Motor neuron (in vitro differentiated cells): Measurements from ENCODE around the gene LSP1. TPM values are rescaled to one million over a fixed set of nuclear protein-coding genes. Genes with fewer than 3 reads are reported as not detected.

Source experiments
- ATAC-seq, 8 experiments: fragments of 200-7000 bp; cut with Tn5 transposase; replicated peaks in 6 of 8; 2 replicates each; pipeline ENCODE4 v1.8.0; 2021; ENCODE audit warnings: mild to moderate bottlenecking in 8 of 8, moderate library complexity in 8 of 8
- H3K27ac ChIP-seq, 2 donors: fragments of 250-450 bp; sonication (Bioruptor Pico); 2 replicates each; pipeline ENCODE4 v1.9.0; 2021; ENCODE audit warnings: antibody characterized with exemption in 2 of 2, mild to moderate bottlenecking in 2 of 2, moderate library complexity in 1 of 2
- H3K4me1 ChIP-seq, 2 donors: fragments of 250-450 bp; sonication (Bioruptor Pico); replicated peaks in 1 of 2; 2 replicates each; pipeline ENCODE4 v1.6.1; 2021; ENCODE audit warnings: antibody characterized with exemption in 2 of 2, mild to moderate bottlenecking in 2 of 2, moderate library complexity in 1 of 2
- H3K4me3 ChIP-seq, 5 donors: fragments of 250-450 bp; sonication (Bioruptor Pico); 2 replicates each; pipeline ENCODE4 v1.9.0; 2021; ENCODE audit warnings: antibody characterized with exemption in 5 of 5, mild to moderate bottlenecking in 5 of 5, moderate library complexity in 4 of 5
- WGBS, 10 experiments: fragments of 450-650 bp; shearing (Covaris generic); methylation state at CpG; one replicate each; pipeline ENCODE4 v1.0.0; 2022; 5-methylcytosine and 5-hydroxymethylcytosine counted together
- in situ Hi-C, 9 experiments: fragments of 400-800 bp; cut with MboI; loops; one replicate each; pipeline ENCODE4 v1.15.0; 2021; ENCODE audit warnings: low sequenced_read_pairs in 9 of 9, low pct_unique_long_range_greater_than_20kb in 2 of 9; ENCODE audit not compliant: unreplicated experiment in 9 of 9
- total RNA-seq, 8 experiments: library from RNA; unstranded; fragments of 300-600 nt; gene quantifications; 2 replicates each; pipeline versions ENCODE4 v1.2.3 to v1.2.4, GENCODE V29; 2022

Gene LSP1
- total RNA-seq, 8 experiments from 2014 or later = 0.05 to 12.9 (median 0.88) TPM

- in situ Hi-C loops = loop anchor here in 1 of 9 experiments (25.0 kb wide), 1 partner anchor 271 kb away; the partner anchor contains the start of genes INS and TH
- Histone ChIP-seq H3K27ac (no peak overlapping the region), H3K4me1 (no peaks in the 10 kb centered on the region), H3K4me3 (no peak overlapping the region)
- peak in 1 of 8 experiments; percentile 2 for ATAC-seq
- 68 to 100% (median 100%) methylated on average over 2 to 7 of the region's 34 CpGs; no CpG with 5 or more reads in 7 of the 10 experiments for WGBS, 10 experiments
Observed at GRCh38 chr11:1890856-1891830, 38.3 kb downstream of the LSP1 start.

GRCh38 chr11:1891831-1892115 is 38.9 kb downstream of the LSP1 start, which contains the start of gene PRR33:
TSS of gene PRR33 (minus strand) at chr11:1891895. CDS start at chr11:1890584, 1,311 bp downstream.
- Histone ChIP-seq H3K4me1 (no peaks in the 10 kb centered on the region), H3K27ac (no peak within 1 kb of the TSS), H3K4me3 (no peak within 1 kb of the TSS)
- WGBS, 10 experiments = no CpG with 5 or more reads among the region's 7 CpGs
- ATAC-seq = no peak
- in situ Hi-C loops = loop anchor here in 1 of 9 experiments (25.0 kb wide), 1 partner anchor 271 kb away; the partner anchor contains the start of genes INS and TH

DNA sequence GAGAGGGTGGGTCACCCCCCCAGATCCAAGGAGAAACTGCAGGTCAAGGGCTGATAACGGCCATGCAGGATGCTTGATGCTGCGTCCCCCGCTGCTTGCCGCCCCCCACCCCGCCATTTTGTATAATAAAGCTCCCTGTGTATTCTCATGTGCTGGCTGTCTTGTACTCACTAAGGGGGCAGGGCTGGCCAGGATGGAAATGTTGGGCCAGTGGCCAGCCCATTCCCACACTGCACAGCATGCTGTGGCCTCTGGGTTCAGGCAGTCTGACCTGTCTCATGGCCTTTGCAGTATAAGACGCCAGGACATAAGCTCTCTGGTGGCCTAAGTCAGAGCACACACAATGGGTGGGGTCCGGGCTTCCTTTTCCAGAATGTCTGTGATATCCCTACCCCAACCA is 39.2 kb downstream of the LSP1 start:
- Histone ChIP-seq H3K4me3 (no peak overlapping the region), H3K4me1 (no peaks in the 10 kb centered on the region), H3K27ac (no peak overlapping the region)
- in situ Hi-C loops = loop anchor here in 1 of 9 experiments (25.0 kb wide), 1 partner anchor 270 kb away; the partner anchor contains the start of genes INS and TH
- 71 to 100% (median 92%) methylated on average over 1 to 2 of the region's 7 CpGs; no CpG with 5 or more reads in 7 of the 10 experiments for WGBS, 10 experiments
- ATAC-seq = peak in 1 of 8 experiments; percentile 5

GRCh38 chr11:1892558-1892957 is 39.7 kb downstream of the LSP1 start:
- 0 to 71% (median 42%) methylated on average over 1 to 4 of the region's 5 CpGs; no CpG with 5 or more reads in 3 of the 10 experiments for WGBS, 10 experiments
- in situ Hi-C loops = loop anchor here in 1 of 9 experiments (25.0 kb wide), 1 partner anchor 270 kb away; the partner anchor contains the start of genes INS and TH
- no peak overlapping the region for H3K27ac ChIP-seq
- no peak overlapping the region for H3K4me3 ChIP-seq
- ATAC-seq = no peak
- H3K4me1 ChIP-seq = no peaks in the 10 kb centered on the region

GRCh38 chr11:1893581-1894359 is 40.9 kb downstream of the LSP1 start:
- no peak overlapping the region for H3K4me3 ChIP-seq
- H3K27ac ChIP-seq = no peak overlapping the region
- no peak for ATAC-seq
- H3K4me1 ChIP-seq = no peaks in the 10 kb centered on the region
- in situ Hi-C loops = loop anchor here in 1 of 9 experiments (25.0 kb wide), 1 partner anchor 269 kb away; the partner anchor contains the start of genes INS and TH
- WGBS, 10 experiments = 17 to 83% (median 61%) methylated on average over 1 to 4 of the region's 5 CpGs; no CpG with 5 or more reads in 2 of the 10 experiments

DNA sequence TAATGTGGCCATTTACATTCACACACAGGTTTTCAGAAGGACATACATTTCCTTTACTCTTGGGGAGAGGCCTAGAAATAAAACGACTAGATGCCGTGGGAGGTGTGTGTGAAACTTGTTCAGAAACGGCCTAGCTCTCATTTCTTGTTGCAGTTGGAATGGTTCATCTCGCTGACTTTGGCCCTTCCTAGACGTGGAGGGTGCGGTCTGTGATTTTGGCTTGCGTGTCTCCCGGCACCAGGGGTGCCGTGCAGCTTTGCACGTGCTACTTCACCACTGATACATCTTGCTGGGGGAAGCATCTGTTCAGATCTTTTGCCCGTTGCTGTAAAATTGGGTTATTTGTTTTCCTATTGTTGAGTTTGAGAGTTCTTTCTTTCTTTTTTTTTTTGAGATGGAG is 41.9 kb downstream of the LSP1 start:
- Histone ChIP-seq H3K4me3 (no peak overlapping the region), H3K4me1 (no peaks in the 10 kb centered on the region), H3K27ac (no peak overlapping the region)
- ATAC-seq = no peak
- in situ Hi-C loops = loop anchor here in 1 of 9 experiments (25.0 kb wide), 1 partner anchor 268 kb away; the partner anchor contains the start of genes INS and TH
- 57 to 92% (median 72%) methylated on average over 1 to 8 of the region's 11 CpGs; no CpG with 5 or more reads in 4 of the 10 experiments for WGBS, 10 experiments

DNA sequence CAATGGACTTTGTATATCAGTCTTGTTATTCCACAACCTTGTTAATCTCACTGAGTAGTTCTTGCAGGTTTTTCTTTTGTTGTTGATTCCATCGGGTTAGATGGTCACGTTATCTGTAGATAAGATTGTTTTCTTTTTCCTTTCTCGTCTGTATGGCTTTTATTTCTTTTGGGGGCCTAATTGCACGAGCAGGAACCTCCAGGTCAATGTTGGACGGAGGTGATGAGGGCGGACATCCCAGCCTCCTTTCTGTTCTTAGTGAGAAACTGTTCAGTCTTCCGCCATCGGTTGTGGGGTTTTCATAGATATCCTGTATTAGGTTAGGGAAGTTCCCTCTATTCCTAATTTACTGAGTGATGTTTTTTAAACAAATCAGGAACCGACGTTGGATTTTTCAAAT is 43.6 kb downstream of the LSP1 start:
- ATAC-seq = no peak
- 55 to 100% (median 76%) methylated on average over 2 to 10 of the region's 10 CpGs for WGBS, 10 experiments
- H3K4me3 ChIP-seq = no peak overlapping the region
- in situ Hi-C loops = loop anchor here in 1 of 9 experiments (25.0 kb wide), 1 partner anchor 266 kb away; the partner anchor contains the start of genes INS and TH
- H3K4me1 ChIP-seq = no peaks in the 10 kb centered on the region
- no peak overlapping the region for H3K27ac ChIP-seq

- Histone ChIP-seq H3K4me1 (no peaks in the 10 kb centered on the region), H3K27ac (no peak overlapping the region), H3K4me3 (no peak overlapping the region)
- in situ Hi-C loops = loop anchor here in 1 of 9 experiments (25.0 kb wide), 1 partner anchor 265 kb away; the partner anchor contains the start of genes INS and TH
- no peak for ATAC-seq
- 49 to 100% (median 79%) methylated on average over 3 to 11 of the region's 12 CpGs; no CpG with 5 or more reads in 1 of the 10 experiments for WGBS, 10 experiments
Observed at GRCh38 chr11:1896923-1897322, 44.0 kb downstream of the LSP1 start.

DNA sequence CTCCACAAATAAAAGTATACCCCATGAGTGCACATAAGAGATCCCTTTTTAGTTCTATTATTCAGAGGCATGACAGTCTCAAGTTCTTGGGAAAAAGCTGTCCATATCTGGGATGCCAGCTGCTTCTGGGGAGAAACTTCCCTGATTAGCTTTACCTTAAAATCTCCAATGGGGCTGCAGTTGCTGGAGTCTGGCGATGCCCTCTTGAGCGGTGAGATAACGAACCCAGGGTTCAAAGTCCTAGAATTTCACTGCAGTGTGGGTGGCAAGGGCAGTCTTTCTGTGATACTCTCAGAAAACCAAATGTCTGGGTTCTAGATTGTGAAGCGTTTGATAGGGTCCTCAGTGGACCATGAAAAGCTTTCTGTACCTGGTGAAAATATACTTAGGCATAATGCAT is 46.2 kb downstream of the LSP1 start:
- H3K27ac ChIP-seq = no peak overlapping the region
- H3K4me3 ChIP-seq = no peak overlapping the region
- no peak for ATAC-seq
- 33 to 87% (median 77%) methylated on average over 1 to 4 of the region's 4 CpGs; no CpG with 5 or more reads in 3 of the 10 experiments for WGBS, 10 experiments
- no peaks in the 10 kb centered on the region for H3K4me1 ChIP-seq
- in situ Hi-C loops = loop anchor here in 1 of 9 experiments (25.0 kb wide), 1 partner anchor 263 kb away; the partner anchor contains the start of genes INS and TH

- ATAC-seq = no peak
- in situ Hi-C loops = loop anchor here in 1 of 9 experiments (25.0 kb wide), 1 partner anchor 263 kb away; the partner anchor contains the start of genes INS and TH
- Histone ChIP-seq H3K4me3 (no peak overlapping the region), H3K27ac (no peak overlapping the region), H3K4me1 (no peaks in the 10 kb centered on the region)
- 18 to 100% (median 84%) methylated on average over 1 to 5 of the region's 5 CpGs for WGBS, 10 experiments
Observed at GRCh38 chr11:1899686-1900085, 46.8 kb downstream of the LSP1 start.

DNA sequence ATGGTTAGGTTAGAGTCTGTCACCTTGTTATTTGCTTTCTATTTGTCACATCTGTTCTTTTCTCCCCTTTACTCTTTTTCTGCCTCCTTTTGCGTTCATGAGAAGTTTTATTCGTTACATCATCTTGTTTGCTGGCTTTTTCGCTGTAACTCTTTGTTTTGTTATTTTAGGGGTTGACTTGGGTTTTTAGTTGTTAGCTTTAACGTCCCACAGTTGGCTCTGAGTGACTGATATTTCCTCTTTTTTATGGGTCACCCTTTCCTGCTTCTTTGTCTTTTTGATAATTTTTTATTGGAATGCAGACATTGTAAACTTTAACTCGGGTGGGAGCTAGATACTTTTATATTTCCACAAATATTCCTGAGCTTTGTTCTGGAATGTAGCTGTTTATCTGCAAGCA is 53.3 kb downstream of the LSP1 start:
- 16 to 75% (median 55%) methylated on average over 2 to 5 of the region's 5 CpGs for WGBS, 10 experiments
- in situ Hi-C loops = no loop called here
- Histone ChIP-seq H3K4me3 (no peak overlapping the region), H3K27ac (no peak overlapping the region), H3K4me1 (no peaks in the 10 kb centered on the region)
- no peak for ATAC-seq

GRCh38 chr11:1906611-1907423 is 53.9 kb downstream of the LSP1 start:
- ATAC-seq = no peak
- in situ Hi-C loops = no loop called here
- WGBS, 10 experiments = 42 to 100% (median 72%) methylated on average over 2 to 9 of the region's 14 CpGs; no CpG with 5 or more reads in 4 of the 10 experiments
- Histone ChIP-seq H3K4me1 (no peaks in the 10 kb centered on the region), H3K27ac (no peak overlapping the region), H3K4me3 (no peak overlapping the region)
